Effector memory CD4-positive, alpha-beta T cell (primary cell): ENCODE measurements around the gene NATD1.

Source experiments
- DNase-seq, 3 donors: peaks; one replicate each; pipeline ENCODE4 v3.0.0-alpha.2; 2020
- H3K27ac ChIP-seq: 2 replicates; pipeline ENCODE4 v1.7.0; 2013; ENCODE audit warnings: mild to moderate bottlenecking, low read length, moderate library complexity; ENCODE audit not compliant: insufficient read depth, poor library complexity, severe bottlenecking
- H3K27me3 ChIP-seq: replicated peaks from 2 replicates; pipeline ENCODE4 v1.7.0; 2013; ENCODE audit warnings: mild to moderate bottlenecking, low read length; ENCODE audit not compliant: insufficient read depth, control insufficient read depth, poor library complexity, severe bottlenecking
- H3K36me3 ChIP-seq: 2 replicates; pipeline ENCODE4 v1.7.0; 2013; ENCODE audit warnings: mild to moderate bottlenecking, low read length, moderate library complexity; ENCODE audit not compliant: control insufficient read depth, insufficient read depth
- H3K4me1 ChIP-seq: 2 replicates; pipeline ENCODE4 v1.7.0; 2013; ENCODE audit warnings: low read length, mild to moderate bottlenecking; ENCODE audit not compliant: control insufficient read depth, insufficient read depth, poor library complexity, severe bottlenecking
- H3K4me3 ChIP-seq: 2 replicates; pipeline ENCODE4 v1.7.0; 2013; ENCODE audit warnings: low read length, low read depth, mild to moderate bottlenecking; ENCODE audit not compliant: insufficient read depth, poor library complexity, severe bottlenecking
- H3K9me3 ChIP-seq: 2 replicates; pipeline ENCODE4 v1.7.0; 2013; ENCODE audit warnings: mild to moderate bottlenecking, low read length, moderate library complexity; ENCODE audit not compliant: control insufficient read depth
- total RNA-seq, 3 donors: gene quantifications; one replicate each; lab custom pipeline; 2026; lab: John Stamatoyannopoulos, UW

Gene NATD1, protein sequence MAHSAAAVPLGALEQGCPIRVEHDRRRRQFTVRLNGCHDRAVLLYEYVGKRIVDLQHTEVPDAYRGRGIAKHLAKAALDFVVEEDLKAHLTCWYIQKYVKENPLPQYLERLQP
- total RNA-seq = 10.5 to 16.1 (median 13.7) reads per million in 3 donors

- H3K36me3 ChIP-seq = no peaks in the 10 kb centered on the region
- H3K4me3 ChIP-seq = peak within 1 kb of the TSS; percentile 48
- DNase-seq = peak; percentile 67 to 77 (median 69)
- H3K9me3 ChIP-seq = no peaks in the 10 kb centered on the region
- peak within 1 kb of the TSS; percentile 64 for H3K27ac ChIP-seq
- H3K4me1 ChIP-seq = peaks cover 13% of the 10 kb centered on the region
- no peaks in the 10 kb centered on the region for H3K27me3 ChIP-seq
These were observed at the start of gene NATD1 for GRCh38 chr17:21252796-21253645. TSS of gene NATD1 (minus strand) at chr17:21253410. CDS start at chr17:21253264, 146 bp downstream.

DNA sequence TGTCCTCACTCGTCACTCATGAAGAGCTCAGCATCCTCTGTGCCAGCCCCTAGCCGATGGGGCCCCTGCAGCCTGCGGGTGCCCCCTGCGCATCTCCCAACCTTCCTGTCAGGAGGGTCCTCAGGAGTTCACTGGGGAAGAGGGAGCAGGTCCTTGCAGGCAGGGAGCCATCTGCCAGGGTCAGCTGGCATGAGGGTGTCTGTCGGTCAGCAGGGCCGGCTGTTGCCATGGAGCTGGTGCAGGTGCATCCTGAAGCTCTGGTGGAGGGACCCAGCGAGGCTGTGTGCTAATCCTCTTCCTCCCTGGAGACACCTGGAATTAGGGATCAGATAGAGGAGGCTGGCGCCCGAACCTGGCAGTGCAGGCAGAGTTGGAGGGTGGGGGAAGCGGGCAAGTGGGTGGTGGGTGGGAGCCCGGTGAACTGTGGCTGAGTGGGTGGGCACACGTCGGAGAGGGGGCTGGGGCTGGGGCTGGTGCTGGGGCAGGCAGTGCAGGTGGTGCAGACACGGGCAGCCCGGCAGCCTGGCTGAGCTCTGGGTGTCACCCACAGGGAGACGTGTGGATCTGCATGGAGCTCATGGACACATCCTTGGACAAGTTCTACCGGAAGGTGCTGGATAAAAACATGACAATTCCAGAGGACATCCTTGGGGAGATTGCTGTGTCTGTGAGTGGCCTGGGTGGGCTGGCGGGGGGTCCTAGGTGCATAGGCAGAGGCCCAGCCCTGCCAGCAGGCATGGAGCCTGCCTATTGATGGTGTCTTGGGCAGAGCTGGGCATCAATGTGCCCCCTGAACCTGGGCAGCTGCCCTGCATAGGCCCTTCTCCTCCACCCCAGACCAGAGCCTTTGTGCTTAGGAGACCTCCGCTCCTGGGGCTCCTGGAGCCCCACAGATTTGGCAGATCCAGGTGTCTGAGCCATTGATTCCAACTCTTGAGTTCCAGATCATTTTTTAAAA lies 48.7 kb upstream of the NATD1 start:
- no peak for DNase-seq
- Histone ChIP-seq H3K27me3 (no peaks in the 10 kb centered on the region), H3K36me3 (peaks cover 62% of the 10 kb centered on the region), H3K9me3 (no peaks in the 10 kb centered on the region), H3K27ac (no peak overlapping the region), H3K4me1 (no peaks in the 10 kb centered on the region), H3K4me3 (no peak overlapping the region)

GRCh38 chr17:21300601-21301571 lies 47.7 kb upstream of the NATD1 start:
- H3K4me1 ChIP-seq = no peaks in the 10 kb centered on the region
- DNase-seq = no peak
- H3K27ac ChIP-seq = no peak overlapping the region
- H3K27me3 ChIP-seq = no peaks in the 10 kb centered on the region
- H3K36me3 ChIP-seq = peaks cover 62% of the 10 kb centered on the region
- no peaks in the 10 kb centered on the region for H3K9me3 ChIP-seq
- H3K4me3 ChIP-seq = no peak overlapping the region

DNA sequence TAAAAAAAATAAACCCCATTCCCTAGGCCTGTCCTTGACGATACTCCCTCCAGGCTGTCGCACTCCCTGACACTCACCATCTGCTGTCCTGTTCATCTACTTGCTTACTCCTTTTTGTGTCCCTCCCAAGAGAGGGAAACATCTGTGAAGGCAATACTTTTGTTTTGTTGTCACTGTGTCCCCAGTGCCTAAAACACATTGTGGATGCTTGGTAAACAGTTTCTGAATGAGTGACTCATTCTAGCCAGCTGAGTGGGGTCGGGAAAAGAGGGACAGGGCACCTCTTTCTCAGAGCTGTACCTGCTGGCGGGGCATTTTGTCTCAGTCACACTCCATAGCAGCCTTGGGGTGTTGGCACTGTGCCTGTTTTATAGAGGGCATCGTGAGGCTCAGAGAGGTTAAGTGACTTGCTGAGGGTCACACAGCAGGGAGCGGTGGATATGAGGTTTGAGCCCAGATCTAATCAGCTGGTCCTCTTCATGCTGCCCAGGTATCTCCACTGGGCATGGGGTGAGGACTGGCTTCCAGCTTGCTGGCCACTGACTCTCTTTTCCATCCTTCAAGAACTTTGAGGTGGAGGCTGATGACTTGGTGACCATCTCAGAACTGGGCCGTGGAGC lies 46.9 kb upstream of the NATD1 start:
- DNase-seq = no peak
- H3K4me1 ChIP-seq = no peaks in the 10 kb centered on the region
- H3K36me3 ChIP-seq = peaks cover 62% of the 10 kb centered on the region
- no peak overlapping the region for H3K4me3 ChIP-seq
- H3K27me3 ChIP-seq = no peaks in the 10 kb centered on the region
- H3K27ac ChIP-seq = no peak overlapping the region
- H3K9me3 ChIP-seq = no peaks in the 10 kb centered on the region

DNA sequence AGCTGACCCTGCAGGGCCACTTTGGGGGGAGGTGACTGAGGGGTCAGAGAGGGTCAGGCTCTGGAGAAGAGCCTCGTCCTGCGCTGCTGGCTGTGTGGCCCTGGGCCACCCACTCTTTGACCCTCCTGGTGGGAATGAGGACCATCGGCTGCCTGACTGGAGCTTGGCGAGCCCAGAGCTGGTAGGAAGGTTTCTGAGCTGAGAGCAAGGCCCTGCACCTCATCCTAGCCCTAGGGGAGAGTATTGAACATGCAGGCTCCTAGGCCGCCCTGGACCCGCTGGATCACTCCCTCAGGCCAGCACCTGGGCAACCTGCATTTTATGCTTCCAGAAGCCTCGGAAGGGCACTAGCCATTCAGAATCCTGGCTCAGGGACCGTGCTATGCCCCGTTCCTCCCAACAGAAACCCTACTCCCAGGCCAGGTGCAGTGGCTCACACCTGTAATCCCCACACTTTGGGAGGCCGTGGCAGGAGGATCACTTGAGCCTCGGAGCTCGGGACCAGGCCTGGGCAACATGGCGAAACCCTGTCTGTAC lies 45.8 kb upstream of the NATD1 start:
- no peak for DNase-seq
- no peak overlapping the region for H3K4me3 ChIP-seq
- no peaks in the 10 kb centered on the region for H3K27me3 ChIP-seq
- H3K4me1 ChIP-seq = no peaks in the 10 kb centered on the region
- H3K27ac ChIP-seq = no peak overlapping the region
- H3K9me3 ChIP-seq = no peaks in the 10 kb centered on the region
- peaks cover 53% of the 10 kb centered on the region for H3K36me3 ChIP-seq

DNA sequence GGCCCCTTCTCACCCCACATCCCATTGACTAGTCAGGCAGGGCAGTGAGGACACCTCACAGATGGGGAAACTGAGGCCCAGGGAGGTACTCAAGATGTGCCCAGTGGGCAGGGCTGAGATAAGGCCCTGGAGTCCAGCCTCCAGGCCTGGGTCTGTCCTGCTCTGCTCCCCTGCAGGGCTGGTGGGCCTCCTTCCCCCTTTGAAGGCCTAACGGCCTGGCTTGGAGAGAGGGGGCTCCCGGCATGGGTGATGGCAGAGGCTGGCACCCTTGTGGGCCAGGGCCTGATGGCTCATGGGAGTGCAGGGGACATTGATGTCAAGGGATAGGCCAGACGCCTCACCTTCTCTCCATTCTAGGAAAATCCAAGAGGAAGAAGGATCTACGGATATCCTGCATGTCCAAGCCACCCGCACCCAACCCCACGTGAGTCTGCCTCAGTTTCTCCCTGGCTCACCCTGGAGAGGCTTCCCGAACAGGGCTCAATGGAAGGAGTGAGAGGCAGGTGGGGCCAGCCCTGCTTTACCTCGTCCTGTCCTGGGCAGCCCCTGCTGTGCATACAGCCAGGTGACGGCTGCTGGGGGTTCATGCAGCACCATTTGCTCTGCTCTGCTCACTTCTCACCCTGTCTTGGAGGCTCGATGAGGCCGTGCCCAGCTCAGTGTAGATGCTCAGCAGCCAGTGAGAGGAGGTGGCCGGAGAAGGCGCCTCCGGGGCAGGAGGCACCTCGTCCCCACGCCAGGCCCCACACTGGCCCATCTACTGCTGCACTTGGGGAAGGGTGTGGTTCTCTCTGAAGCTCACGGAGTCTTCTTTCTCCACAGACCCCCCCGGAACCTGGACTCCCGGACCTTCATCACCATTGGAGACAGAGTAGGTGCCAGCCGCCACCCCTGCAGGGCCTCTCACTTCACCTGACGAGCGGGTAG lies 45.1 kb upstream of the NATD1 start:
- Histone ChIP-seq H3K27me3 (no peaks in the 10 kb centered on the region), H3K9me3 (no peaks in the 10 kb centered on the region), H3K27ac (no peak overlapping the region), H3K4me1 (no peaks in the 10 kb centered on the region), H3K4me3 (no peak overlapping the region), H3K36me3 (peaks cover 47% of the 10 kb centered on the region)
- DNase-seq = no peak

GRCh38 chr17:21297597-21297996 lies 44.4 kb upstream of the NATD1 start:
- Histone ChIP-seq H3K27me3 (no peaks in the 10 kb centered on the region), H3K4me3 (no peak overlapping the region), H3K27ac (no peak overlapping the region), H3K4me1 (no peaks in the 10 kb centered on the region), H3K36me3 (peaks cover 43% of the 10 kb centered on the region), H3K9me3 (no peaks in the 10 kb centered on the region)
- no peak for DNase-seq

- Histone ChIP-seq H3K36me3 (peaks cover 38% of the 10 kb centered on the region), H3K27me3 (no peaks in the 10 kb centered on the region), H3K4me1 (no peaks in the 10 kb centered on the region), H3K27ac (no peak overlapping the region), H3K4me3 (no peak overlapping the region), H3K9me3 (no peaks in the 10 kb centered on the region)
- no peak for DNase-seq
These were observed 43.9 kb upstream of the NATD1 start for GRCh38 chr17:21297026-21297520.
